IMR-90 (cell line): ENCODE results near the gene CACNB2. TPM values are rescaled to one million over a fixed set of nuclear protein-coding genes. Genes with fewer than 3 reads are reported as not detected.

Experiments used
- ATAC-seq: fragments of 200-7000 bp; cut with Tn5 transposase; 2 replicates; pipeline ENCODE4 v1.9.1; 2020; ENCODE audit warnings: low read depth, mild to moderate bottlenecking, moderate library complexity
- BruUV-seq: library from RNA; stranded (reverse); fragments of 400-500 nt; replicated peaks from 2 replicates; lab custom pipeline; 2021; lab: Mats Ljungman, UMichigan
- CTCF ChIA-PET: fragments of 300-600 bp; formaldehyde crosslinking; extraction: SDS; loops from one replicate; lab custom pipeline; 2021; ENCODE audit warnings: antibody characterized with exemption; lab: Yijun Ruan, JAX
- POLR2A ChIA-PET: fragments of 300-600 bp; sonication (Branson Sonifier 250); formaldehyde crosslinking; loops from one replicate; lab custom pipeline; 2022; ENCODE audit warnings: antibody characterized with exemption; ENCODE audit not compliant: unreplicated experiment; lab: Charles Lee
- DNase-seq: peaks from one replicate; pipeline ENCODE4 v3.0.0; 2013
- H2AFZ ChIP-seq: replicated peaks from 2 replicates; pipeline ENCODE3; 2013; ENCODE audit warnings: low read length, mild to moderate bottlenecking; ENCODE audit not compliant: poor library complexity
- H2AK5ac ChIP-seq: 2 replicates; pipeline ENCODE4 v1.6.1; 2013; ENCODE audit warnings: low read depth, low read length, inconsistent platforms
- H2AK9ac ChIP-seq: replicated peaks from 2 replicates; pipeline ENCODE3; 2013; ENCODE audit warnings: mild to moderate bottlenecking, low read depth, low read length, moderate library complexity; ENCODE audit not compliant: poor library complexity
- H2BK120ac ChIP-seq: 2 replicates; pipeline ENCODE4 v1.6.1; 2013; ENCODE audit warnings: low read depth, low read length, inconsistent platforms
- H2BK15ac ChIP-seq: 3 replicates; pipeline ENCODE4 v1.6.1; 2013; ENCODE audit warnings: low read depth, low read length, inconsistent platforms
- H2BK20ac ChIP-seq: 2 replicates; pipeline ENCODE4 v1.6.1; 2013; ENCODE audit warnings: low read depth, mild to moderate bottlenecking, inconsistent platforms, low read length, moderate library complexity
- H2BK5ac ChIP-seq: 2 replicates; pipeline ENCODE4 v1.6.1; 2013; ENCODE audit warnings: mild to moderate bottlenecking, low read depth, low read length, inconsistent platforms; ENCODE audit not compliant: poor library complexity, severe bottlenecking
- H3K14ac ChIP-seq: replicated peaks from 2 replicates; pipeline ENCODE4 v1.6.1; 2013; ENCODE audit warnings: low read depth, low read length, inconsistent platforms
- H3K18ac ChIP-seq: 2 replicates; pipeline ENCODE4 v1.6.1; 2013; ENCODE audit warnings: low read depth, low read length, control low read depth
- H3K23ac ChIP-seq: 2 replicates; pipeline ENCODE4 v1.6.1; 2013; ENCODE audit warnings: low read depth, low read length, inconsistent platforms
- H3K27ac ChIP-seq: 2 replicates; pipeline ENCODE4 v1.5.1; 2013; ENCODE audit warnings: mild to moderate bottlenecking, control low read depth, low read length; ENCODE audit not compliant: insufficient read depth
- H3K27me3 ChIP-seq: 2 replicates; pipeline ENCODE4 v1.6.1; 2013; ENCODE audit warnings: low read length; ENCODE audit not compliant: control insufficient read depth, insufficient read depth
- H3K36me3 ChIP-seq: 2 replicates; pipeline ENCODE4 v1.6.1; 2013; ENCODE audit warnings: low read length, mixed read lengths; ENCODE audit not compliant: control insufficient read depth, insufficient read depth
- H3K4ac ChIP-seq: 2 replicates; pipeline ENCODE4 v1.6.1; 2013; ENCODE audit warnings: low read depth, low read length, inconsistent platforms
- H3K4me1 ChIP-seq: 2 replicates; pipeline ENCODE4 v1.6.1; 2013; ENCODE audit warnings: low read length, mixed read lengths; ENCODE audit not compliant: control insufficient read depth, insufficient read depth
- H3K4me2 ChIP-seq: 2 replicates; pipeline ENCODE4 v1.6.1; 2013; ENCODE audit warnings: low read depth, mild to moderate bottlenecking, control low read depth, low read length, moderate library complexity
- H3K4me3 ChIP-seq: 2 replicates; pipeline ENCODE4 v1.5.1; 2013; ENCODE audit warnings: low read depth, mild to moderate bottlenecking, control low read depth, low read length, moderate library complexity; ENCODE audit not compliant: insufficient read depth
- H3K56ac ChIP-seq: 2 replicates; pipeline ENCODE4 v1.6.1; 2013; ENCODE audit warnings: low read length, inconsistent platforms; ENCODE audit not compliant: insufficient read depth; ENCODE audit errors: extremely low read depth
- H3K79me1 ChIP-seq, 2 experiments: 2 replicates each; pipeline ENCODE4 v1.6.1; 2013; ENCODE audit warnings: low read length in 2 of 2, inconsistent platforms in 1 of 2, low read depth in 1 of 2
- H3K9ac ChIP-seq: 2 replicates; pipeline ENCODE4 v1.6.1; 2013; ENCODE audit warnings: low read depth, low read length, control low read depth
- H3K9me1 ChIP-seq: 2 replicates; pipeline ENCODE4 v1.6.1; 2013; ENCODE audit warnings: low read length, inconsistent platforms; ENCODE audit not compliant: insufficient read depth
- H3K9me3 ChIP-seq: 2 replicates; pipeline ENCODE4 v1.6.1; 2013; ENCODE audit warnings: low read length; ENCODE audit not compliant: control insufficient read depth, insufficient read depth
- H4K20me1 ChIP-seq: 2 replicates; pipeline ENCODE4 v1.6.1; 2013; ENCODE audit warnings: low read length, inconsistent platforms; ENCODE audit not compliant: insufficient read depth
- H4K5ac ChIP-seq: 2 replicates; pipeline ENCODE4 v1.6.1; 2013; ENCODE audit warnings: mild to moderate bottlenecking, low read depth, low read length, control low read depth
- H4K8ac ChIP-seq, 2 experiments: 2 replicates each; pipeline ENCODE4 v1.6.1; 2013; ENCODE audit warnings: low read depth in 2 of 2, low read length in 2 of 2, control low read depth in 1 of 2, inconsistent platforms in 1 of 2
- H4K91ac ChIP-seq: 2 replicates; pipeline ENCODE4 v1.6.1; 2013; ENCODE audit warnings: low read depth, low read length, inconsistent platforms; ENCODE audit not compliant: insufficient read depth
- BHLHE40 ChIP-seq: fragments of 150-350 bp; IDR thresholded peaks from 2 replicates; pipeline ENCODE4 v1.6.1; 2016; ENCODE audit warnings: mild to moderate bottlenecking, low read depth, low read length
- POLR2A ChIP-seq: IDR thresholded peaks from 2 replicates; pipeline ENCODE4 v1.6.1; 2012; ENCODE audit warnings: mild to moderate bottlenecking, low read depth, low read length
- RAD21 ChIP-seq: IDR thresholded peaks from 2 replicates; pipeline ENCODE4 v1.6.1; 2012; ENCODE audit warnings: low read length, improper control_type of control experiment
- WGBS, 2 experiments: methylation state at CpG; one replicate each; pipeline versions ENCODE4 v1.1.5 to v1.1.7; 2013; ENCODE audit warnings: missing lambda C conversion rate in 2 of 2; ENCODE audit not compliant: insufficient read length in 1 of 2; ENCODE audit errors: extremely low coverage in 2 of 2; 5-methylcytosine and 5-hydroxymethylcytosine counted together
- dilution Hi-C: fragments of 300-500 bp; cut with HindIII; formaldehyde crosslinking; loops from one replicate; pipeline ENCODE4 v1.14.3; 2018; ENCODE audit warnings: low sequenced_read_pairs; ENCODE audit not compliant: unreplicated experiment
- in situ Hi-C: fragments of 300-500 bp; cut with MboI; formaldehyde crosslinking; loops from 3 replicates; pipeline ENCODE4 v1.14.3; 2019; ENCODE audit warnings: low sequenced_read_pairs, inconsistent platforms, mixed read lengths
- intact Hi-C: fragments of 100-400 bp; cut with micrococcal nuclease; formaldehyde crosslinking; loops from 2 replicates; pipeline ENCODE4 v1.10.0; 2022
- polyA plus RNA-seq, 3 experiments: library from polyadenylated mRNA; depleted of rRNA; stranded (reverse); fragments of >200 nt; gene quantifications; 2 replicates each; pipeline ENCODE4 v1.2.3, GENCODE V29; 2012; ENCODE audit warnings: low replicate concordance in 1 of 3
- total RNA-seq: library from RNA; depleted of rRNA; stranded (reverse); fragments of >200 nt; gene quantifications from 2 replicates; pipeline ENCODE4 v1.2.3, GENCODE V29; 2012
- TF ChIP-seq, protein P1 (sequence below): fragments of 150-350 bp; IDR thresholded peaks from 2 replicates; pipeline ENCODE4 v1.6.1; 2016; ENCODE audit warnings: low read depth, mild to moderate bottlenecking, low read length, moderate library complexity, borderline replicate concordance

The CACNB2 gene
- total and polyA plus RNA-seq, 2 of the 4 experiments (the other 2 are of a cell fraction): 0.36 TPM

DNA sequence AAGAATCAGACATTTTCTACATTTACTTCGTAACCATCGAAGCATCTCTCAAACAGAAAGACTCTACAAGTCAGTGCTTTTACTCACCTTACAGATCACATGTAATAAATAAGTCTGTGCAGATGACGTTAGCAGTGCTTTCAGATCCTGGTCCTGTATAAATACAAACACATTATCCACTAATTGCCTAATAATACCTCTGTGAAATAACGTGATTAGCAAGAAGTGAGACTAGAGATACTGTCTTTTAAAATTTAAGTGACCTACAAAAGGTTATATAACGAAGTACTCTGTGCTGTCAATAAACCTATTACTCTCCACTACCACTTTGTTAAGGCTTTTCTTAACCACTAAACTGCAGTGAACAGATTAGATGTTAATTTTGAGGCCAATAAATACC is 264.3 kb downstream of the CACNB2 start:
- Histone ChIP-seq H3K79me1 (no peaks in the 10 kb centered on the region), H2BK5ac (no peak overlapping the region), H2BK20ac (no peak overlapping the region), H3K56ac (no peak overlapping the region), H3K14ac (no peak overlapping the region), H2BK120ac (no peak overlapping the region), H4K5ac (no peak overlapping the region), H3K18ac (no peak overlapping the region), H2AK9ac (no peak overlapping the region), H3K4ac (no peak overlapping the region), H4K8ac (no peak overlapping the region), H3K4me1 (peaks cover 7% of the 10 kb centered on the region), H3K9me1 (no peaks in the 10 kb centered on the region), H4K91ac (no peak overlapping the region), H3K36me3 (no peaks in the 10 kb centered on the region), H3K27me3 (peaks cover 3% of the 10 kb centered on the region), H2AK5ac (no peak overlapping the region), H3K9me3 (no peaks in the 10 kb centered on the region), H4K20me1 (no peaks in the 10 kb centered on the region), H3K4me3 (no peak overlapping the region), H3K9ac (no peak overlapping the region), H3K4me2 (no peak overlapping the region), H2BK15ac (no peak overlapping the region), H3K23ac (no peak overlapping the region), H3K27ac (no peak overlapping the region), H2AFZ (no peak overlapping the region)
- in situ Hi-C loops: no loop called here
- ChIA-PET POLR2A (no interaction called here), CTCF (no interaction called here)
- no peak for DNase-seq
- intact Hi-C loops: no loop called here
- BruUV-seq: no TSS peak
- no peak for ATAC-seq
- TF ChIP-seq BHLHE40 (no peak), RAD21 (no peak), POLR2A (no peak)
- TF ChIP-seq, protein P1, sequence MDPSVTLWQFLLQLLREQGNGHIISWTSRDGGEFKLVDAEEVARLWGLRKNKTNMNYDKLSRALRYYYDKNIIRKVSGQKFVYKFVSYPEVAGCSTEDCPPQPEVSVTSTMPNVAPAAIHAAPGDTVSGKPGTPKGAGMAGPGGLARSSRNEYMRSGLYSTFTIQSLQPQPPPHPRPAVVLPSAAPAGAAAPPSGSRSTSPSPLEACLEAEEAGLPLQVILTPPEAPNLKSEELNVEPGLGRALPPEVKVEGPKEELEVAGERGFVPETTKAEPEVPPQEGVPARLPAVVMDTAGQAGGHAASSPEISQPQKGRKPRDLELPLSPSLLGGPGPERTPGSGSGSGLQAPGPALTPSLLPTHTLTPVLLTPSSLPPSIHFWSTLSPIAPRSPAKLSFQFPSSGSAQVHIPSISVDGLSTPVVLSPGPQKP: no peak
- no CpG with 5 or more reads among the region's 5 CpGs for WGBS, 2 experiments
- dilution Hi-C loops: no loop called here
